HepG2 (cell line): ENCODE results near the gene DCPS. TPM values are rescaled to one million over a fixed set of nuclear protein-coding genes. Genes with fewer than 3 reads are reported as not detected.

Experiments used
- KAT8 ChIP-seq: IDR thresholded peaks from 2 replicates; pipeline ENCODE4 v1.6.1; 2016; ENCODE audit warnings: missing genetic modification reagents, missing compliant biosample characterization
- MXD4 ChIP-seq: IDR thresholded peaks from 2 replicates; pipeline ENCODE4 v1.6.1; 2016; ENCODE audit warnings: mild to moderate bottlenecking, missing biosample characterization, missing genetic modification reagents
- MYC ChIP-seq: sonication (generic); formaldehyde crosslinking; IDR thresholded peaks from 2 replicates; pipeline ENCODE4 v1.9.0; 2021; ENCODE audit warnings: missing genetic modification reagents, borderline replicate concordance
- PCBP1 ChIP-seq: fragments of 200-400 bp; formaldehyde crosslinking; IDR thresholded peaks from 2 replicates; pipeline ENCODE4 v1.6.1; 2017; ENCODE audit warnings: mild to moderate bottlenecking, low read depth, low read length, borderline replicate concordance
- PHF21A ChIP-seq: sonication (generic); formaldehyde crosslinking; IDR thresholded peaks from 2 replicates; pipeline ENCODE4 v1.5.0; 2020; ENCODE audit warnings: mild to moderate bottlenecking, missing genetic modification reagents
- POLR2A ChIP-seq, 2 experiments: IDR thresholded peaks; 2 replicates each; pipeline ENCODE4 v1.6.1; 2011; ENCODE audit warnings: low read depth in 2 of 2, low read length in 2 of 2, mild to moderate bottlenecking in 1 of 2, moderate library complexity in 1 of 2; ENCODE audit not compliant: insufficient read depth in 1 of 2
- RARA ChIP-seq: IDR thresholded peaks from 2 replicates; pipeline ENCODE4 v1.6.1; 2016; ENCODE audit warnings: missing genetic modification reagents, missing compliant biosample characterization
- RARG ChIP-seq: sonication (generic); formaldehyde crosslinking; IDR thresholded peaks from 2 replicates; pipeline ENCODE4 v1.4.0; 2020; ENCODE audit warnings: low read depth, mild to moderate bottlenecking, missing genetic modification reagents
- RXRA ChIP-seq: sonication (generic); formaldehyde crosslinking; IDR thresholded peaks from 2 replicates; pipeline ENCODE4 v1.5.1; 2020; ENCODE audit warnings: missing genetic modification reagents
- ZFP36L1 ChIP-seq: sonication (generic); formaldehyde crosslinking; IDR thresholded peaks from 2 replicates; pipeline ENCODE4 v1.8.0; 2022; ENCODE audit warnings: mild to moderate bottlenecking, missing genetic modification reagents, moderate library complexity
- ZNF557 ChIP-seq: sonication (generic); formaldehyde crosslinking; IDR thresholded peaks from 2 replicates; pipeline ENCODE4 v1.4.0; 2020; ENCODE audit warnings: missing genetic modification reagents
- ZNF558 ChIP-seq: sonication (generic); formaldehyde crosslinking; IDR thresholded peaks from 2 replicates; pipeline ENCODE4 v1.9.0; 2022; ENCODE audit warnings: mild to moderate bottlenecking, missing genetic modification reagents, borderline replicate concordance
- ZNF563 ChIP-seq: sonication (generic); formaldehyde crosslinking; IDR thresholded peaks from 2 replicates; pipeline ENCODE4 v1.8.0; 2022; ENCODE audit warnings: mild to moderate bottlenecking, moderate library complexity, missing genetic modification reagents
- ZNF572 ChIP-seq: sonication (generic); formaldehyde crosslinking; IDR thresholded peaks from 2 replicates; pipeline ENCODE4 v1.5.1; 2020; ENCODE audit warnings: mild to moderate bottlenecking, missing genetic modification reagents
- ZSCAN9 ChIP-seq: IDR thresholded peaks from 2 replicates; pipeline ENCODE4 v1.6.1; 2016; ENCODE audit warnings: borderline replicate concordance
- polyA plus RNA-seq, 8 experiments: library from polyadenylated mRNA; depleted of rRNA in 3 of 8; stranded (reverse) in 7 of 8; unstranded in 1 of 8; fragments of >200 nt; fragmentation: Illumina TruSeq in 4 of 8; extraction: Trizol in 4 of 8; gene quantifications; 2 replicates each; pipeline versions ENCODE4 v1.2.1 to v1.2.3, GENCODE V29; 2011 to 2016; ENCODE audit warnings: low read depth in 4 of 8, missing spikeins in 1 of 8, mixed read lengths in 1 of 8; ENCODE audit not compliant: insufficient read depth in 1 of 8
- total RNA-seq, 5 experiments: library from RNA; depleted of rRNA; stranded (reverse); fragments of >200 nt; fragmentation: Illumina TruSeq; extraction: Trizol; gene quantifications; 2 replicates each; pipeline ENCODE4 v1.2.3, GENCODE V29; 2016; ENCODE audit warnings: low read depth in 1 of 5
- TF ChIP-seq, protein P1 (sequence below): sonication (generic); formaldehyde crosslinking; IDR thresholded peaks from 2 replicates; pipeline ENCODE4 v1.4.0; 2020; ENCODE audit warnings: missing genetic modification reagents; ENCODE audit errors: not compliant biosample characterization
- TF ChIP-seq, protein P2 (sequence below): sonication (generic); formaldehyde crosslinking; IDR thresholded peaks from 2 replicates; pipeline ENCODE4 v1.8.0; 2022; ENCODE audit warnings: missing genetic modification reagents, low read depth, mild to moderate bottlenecking, borderline replicate concordance
- TF ChIP-seq, protein P3 (sequence below): sonication (generic); formaldehyde crosslinking; IDR thresholded peaks from 2 replicates; pipeline ENCODE4 v1.4.0; 2020; ENCODE audit warnings: mild to moderate bottlenecking, missing genetic modification reagents
- TF ChIP-seq, protein P4 (sequence below): sonication (generic); formaldehyde crosslinking; IDR thresholded peaks from 2 replicates; pipeline ENCODE4 v1.5.0; 2020; ENCODE audit warnings: mild to moderate bottlenecking, missing genetic modification reagents, moderate library complexity
- TF ChIP-seq, protein P5 (sequence below): sonication (generic); formaldehyde crosslinking; conservative IDR thresholded peaks from 2 replicates; pipeline ENCODE4 v1.4.0; 2020; ENCODE audit warnings: missing genetic modification reagents
- TF ChIP-seq, protein P6 (sequence below): sonication (generic); formaldehyde crosslinking; IDR thresholded peaks from 2 replicates; pipeline ENCODE4 v1.8.0; 2022; ENCODE audit warnings: mild to moderate bottlenecking, missing genetic modification reagents, moderate library complexity

DCPS gene
- total and polyA plus RNA-seq, 2 of the 13 experiments (the other 11 are each of a cell fraction or from before 2014, with no cell fraction given): 21.9 to 22.5 TPM

DNA sequence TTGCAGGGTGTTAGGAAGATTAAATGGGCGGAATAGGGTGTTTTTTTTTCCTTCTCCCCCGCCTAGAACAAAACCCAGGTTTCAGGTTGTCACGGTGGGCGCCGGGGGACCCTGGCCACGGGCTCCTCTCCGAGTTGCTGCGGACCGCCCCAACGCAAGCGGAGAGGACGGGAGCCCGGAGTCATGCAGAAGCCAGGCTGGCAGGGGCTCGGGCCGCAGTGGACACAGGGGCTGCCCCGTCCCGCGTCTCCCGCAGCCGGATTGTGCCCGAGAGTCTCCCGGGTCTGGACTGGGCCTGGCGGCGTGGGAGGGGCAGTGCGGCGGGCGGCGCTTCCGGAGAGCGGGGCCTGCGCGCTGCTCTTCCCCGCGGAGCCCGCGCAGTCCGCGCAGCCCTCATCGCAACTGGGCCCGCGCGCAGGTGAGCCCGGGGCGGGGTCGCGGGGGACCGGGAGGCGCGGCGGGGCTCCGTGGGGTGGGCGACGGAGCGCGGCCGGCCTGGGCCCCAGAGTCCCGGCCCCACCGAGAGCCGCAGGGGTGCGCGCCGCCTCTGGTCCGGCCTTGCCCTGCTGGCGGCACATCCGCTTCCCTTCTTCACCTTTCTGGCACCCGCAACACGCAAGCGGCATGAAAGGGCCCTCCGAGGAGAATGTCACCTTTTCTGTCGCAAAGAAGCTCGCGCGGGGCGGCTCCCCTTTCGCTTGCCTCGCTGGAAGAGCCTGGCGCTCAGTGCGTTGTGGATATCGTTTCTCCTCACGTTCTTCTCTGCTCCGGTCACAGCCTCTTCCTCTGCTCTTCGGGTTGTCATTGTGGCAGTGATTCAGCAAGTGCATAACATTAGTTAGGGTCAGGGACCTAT lies 20.9 kb upstream of the DCPS start, which contains the start of gene TIRAP (continued):
- TF ChIP-seq, protein P1, sequence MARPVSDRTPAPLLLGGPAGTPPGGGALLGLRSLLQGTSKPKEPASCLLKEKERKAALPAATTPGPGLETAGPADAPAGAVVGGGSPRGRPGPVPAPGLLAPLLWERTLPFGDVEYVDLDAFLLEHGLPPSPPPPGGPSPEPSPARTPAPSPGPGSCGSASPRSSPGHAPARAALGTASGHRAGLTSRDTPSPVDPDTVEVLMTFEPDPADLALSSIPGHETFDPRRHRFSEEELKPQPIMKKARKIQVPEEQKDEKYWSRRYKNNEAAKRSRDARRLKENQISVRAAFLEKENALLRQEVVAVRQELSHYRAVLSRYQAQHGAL (CRISPR knock-in tag): no peak
- TF ChIP-seq, protein P2, sequence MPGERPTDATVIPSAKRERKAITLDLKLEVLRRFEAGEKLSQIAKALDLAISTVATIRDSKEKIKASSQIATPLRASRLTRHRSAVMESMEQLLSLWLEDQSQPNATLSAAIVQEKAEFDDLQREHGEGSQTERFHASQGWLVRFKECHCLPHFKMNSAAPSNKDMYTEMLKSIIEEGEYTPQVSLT (CRISPR knock-in tag): no peak; the same call in 1 of the 2 replicates
- TF ChIP-seq PCBP1 (no peak), POLR2A (IDR thresholded peaks at IDR 0.05; ENCODE audit: insufficient read depth in 1 of 2, low read depth in 2 of 2, low read length in 2 of 2) (peak; percentile 33 to 93; a peak in 3 of 4 replicates), RARA (CRISPR knock-in tag) (peak; percentile 6; the same call in 1 of the 2 replicates), RARG (CRISPR knock-in tag) (no peak), MXD4 (peak; percentile 30; the same call in 1 of the 2 replicates), ZNF572 (CRISPR knock-in tag) (no peak), ZNF558 (CRISPR knock-in tag) (peak; percentile 91; the same call in 1 of the 2 replicates), KAT8 (CRISPR knock-in tag) (peak; percentile 44; the same call in 1 of the 2 replicates), ZSCAN9 (no peak), MYC (CRISPR knock-in tag) (peak; percentile 61), PHF21A (CRISPR knock-in tag) (peak; percentile 67), ZNF563 (CRISPR knock-in tag) (peak; percentile 82), RXRA (CRISPR knock-in tag) (peak; percentile 28; the same call in 1 of the 2 replicates), ZFP36L1 (CRISPR knock-in tag) (no peak), ZNF557 (CRISPR knock-in tag) (no peak)
- TF ChIP-seq, protein P3, sequence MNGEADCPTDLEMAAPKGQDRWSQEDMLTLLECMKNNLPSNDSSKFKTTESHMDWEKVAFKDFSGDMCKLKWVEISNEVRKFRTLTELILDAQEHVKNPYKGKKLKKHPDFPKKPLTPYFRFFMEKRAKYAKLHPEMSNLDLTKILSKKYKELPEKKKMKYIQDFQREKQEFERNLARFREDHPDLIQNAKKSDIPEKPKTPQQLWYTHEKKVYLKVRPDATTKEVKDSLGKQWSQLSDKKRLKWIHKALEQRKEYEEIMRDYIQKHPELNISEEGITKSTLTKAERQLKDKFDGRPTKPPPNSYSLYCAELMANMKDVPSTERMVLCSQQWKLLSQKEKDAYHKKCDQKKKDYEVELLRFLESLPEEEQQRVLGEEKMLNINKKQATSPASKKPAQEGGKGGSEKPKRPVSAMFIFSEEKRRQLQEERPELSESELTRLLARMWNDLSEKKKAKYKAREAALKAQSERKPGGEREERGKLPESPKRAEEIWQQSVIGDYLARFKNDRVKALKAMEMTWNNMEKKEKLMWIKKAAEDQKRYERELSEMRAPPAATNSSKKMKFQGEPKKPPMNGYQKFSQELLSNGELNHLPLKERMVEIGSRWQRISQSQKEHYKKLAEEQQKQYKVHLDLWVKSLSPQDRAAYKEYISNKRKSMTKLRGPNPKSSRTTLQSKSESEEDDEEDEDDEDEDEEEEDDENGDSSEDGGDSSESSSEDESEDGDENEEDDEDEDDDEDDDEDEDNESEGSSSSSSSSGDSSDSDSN (CRISPR knock-in tag): peak; percentile 88
- TF ChIP-seq, protein P4, sequence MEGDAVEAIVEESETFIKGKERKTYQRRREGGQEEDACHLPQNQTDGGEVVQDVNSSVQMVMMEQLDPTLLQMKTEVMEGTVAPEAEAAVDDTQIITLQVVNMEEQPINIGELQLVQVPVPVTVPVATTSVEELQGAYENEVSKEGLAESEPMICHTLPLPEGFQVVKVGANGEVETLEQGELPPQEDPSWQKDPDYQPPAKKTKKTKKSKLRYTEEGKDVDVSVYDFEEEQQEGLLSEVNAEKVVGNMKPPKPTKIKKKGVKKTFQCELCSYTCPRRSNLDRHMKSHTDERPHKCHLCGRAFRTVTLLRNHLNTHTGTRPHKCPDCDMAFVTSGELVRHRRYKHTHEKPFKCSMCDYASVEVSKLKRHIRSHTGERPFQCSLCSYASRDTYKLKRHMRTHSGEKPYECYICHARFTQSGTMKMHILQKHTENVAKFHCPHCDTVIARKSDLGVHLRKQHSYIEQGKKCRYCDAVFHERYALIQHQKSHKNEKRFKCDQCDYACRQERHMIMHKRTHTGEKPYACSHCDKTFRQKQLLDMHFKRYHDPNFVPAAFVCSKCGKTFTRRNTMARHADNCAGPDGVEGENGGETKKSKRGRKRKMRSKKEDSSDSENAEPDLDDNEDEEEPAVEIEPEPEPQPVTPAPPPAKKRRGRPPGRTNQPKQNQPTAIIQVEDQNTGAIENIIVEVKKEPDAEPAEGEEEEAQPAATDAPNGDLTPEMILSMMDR (CRISPR knock-in tag): no peak; the same call in 1 of the 2 replicates
- TF ChIP-seq, protein P5, sequence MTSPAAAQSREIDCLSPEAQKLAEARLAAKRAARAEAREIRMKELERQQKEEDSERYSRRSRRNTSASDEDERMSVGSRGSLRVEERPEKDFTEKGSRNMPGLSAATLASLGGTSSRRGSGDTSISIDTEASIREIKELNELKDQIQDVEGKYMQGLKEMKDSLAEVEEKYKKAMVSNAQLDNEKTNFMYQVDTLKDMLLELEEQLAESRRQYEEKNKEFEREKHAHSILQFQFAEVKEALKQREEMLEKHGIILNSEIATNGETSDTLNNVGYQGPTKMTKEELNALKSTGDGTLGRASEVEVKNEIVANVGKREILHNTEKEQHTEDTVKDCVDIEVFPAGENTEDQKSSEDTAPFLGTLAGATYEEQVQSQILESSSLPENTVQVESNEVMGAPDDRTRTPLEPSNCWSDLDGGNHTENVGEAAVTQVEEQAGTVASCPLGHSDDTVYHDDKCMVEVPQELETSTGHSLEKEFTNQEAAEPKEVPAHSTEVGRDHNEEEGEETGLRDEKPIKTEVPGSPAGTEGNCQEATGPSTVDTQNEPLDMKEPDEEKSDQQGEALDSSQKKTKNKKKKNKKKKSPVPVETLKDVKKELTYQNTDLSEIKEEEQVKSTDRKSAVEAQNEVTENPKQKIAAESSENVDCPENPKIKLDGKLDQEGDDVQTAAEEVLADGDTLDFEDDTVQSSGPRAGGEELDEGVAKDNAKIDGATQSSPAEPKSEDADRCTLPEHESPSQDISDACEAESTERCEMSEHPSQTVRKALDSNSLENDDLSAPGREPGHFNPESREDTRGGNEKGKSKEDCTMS (CRISPR knock-in tag): no peak
- TF ChIP-seq, protein P6, sequence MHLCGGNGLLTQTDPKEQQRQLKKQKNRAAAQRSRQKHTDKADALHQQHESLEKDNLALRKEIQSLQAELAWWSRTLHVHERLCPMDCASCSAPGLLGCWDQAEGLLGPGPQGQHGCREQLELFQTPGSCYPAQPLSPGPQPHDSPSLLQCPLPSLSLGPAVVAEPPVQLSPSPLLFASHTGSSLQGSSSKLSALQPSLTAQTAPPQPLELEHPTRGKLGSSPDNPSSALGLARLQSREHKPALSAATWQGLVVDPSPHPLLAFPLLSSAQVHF (CRISPR knock-in tag): 0 out of 2 replicates have a peak, but pooled peaks have one; percentile 63
